GM21786 (cell line): Measurements from ENCODE around the gene MYL3.

Source experiments
- ATAC-seq: cut with Tn5 transposase; IDR thresholded peaks from one replicate; pipeline ENCODE4 v1.9.1; 2021; ENCODE audit not compliant: unreplicated experiment

The MYL3 gene

GRCh38 chr3:46866032-46866595 is 2.9 kb upstream of the MYL3 start:
- no peak for ATAC-seq

GRCh38 chr3:46865546-46865945 is 2.3 kb upstream of the MYL3 start:
- ATAC-seq: no peak

GRCh38 chr3:46865031-46865507 is 1.8 kb upstream of the MYL3 start:
- ATAC-seq: no peak

GRCh38 chr3:46864061-46864881 is 1.0 kb upstream of the MYL3 start:
- ATAC-seq: no peak

- ATAC-seq: no peak
Observed at GRCh38 chr3:46862369-46863025, 747 bp downstream of the MYL3 start.

- ATAC-seq: no peak
Observed at GRCh38 chr3:46861605-46862368, 1.5 kb downstream of the MYL3 start.

- ATAC-seq: no peak
Observed at GRCh38 chr3:46860810-46861604, 2.2 kb downstream of the MYL3 start.

GRCh38 chr3:46860017-46860809 is 3.0 kb downstream of the MYL3 start:
- no peak for ATAC-seq

GRCh38 chr3:46859001-46859710 is 4.1 kb downstream of the MYL3 start:
- no peak for ATAC-seq

GRCh38 chr3:46858456-46858855 is 4.8 kb downstream of the MYL3 start:
- ATAC-seq: no peak

- no peak for ATAC-seq
Observed at GRCh38 chr3:46857485-46858341, 5.5 kb downstream of the MYL3 start.

GRCh38 chr3:46856576-46857471 is 6.4 kb downstream of the MYL3 start:
- no peak for ATAC-seq

GRCh38 chr3:46854555-46854991 is 8.7 kb downstream of the MYL3 start:
- ATAC-seq: no peak

GRCh38 chr3:46853441-46854415 is 9.5 kb downstream of the MYL3 start:
- ATAC-seq: no peak

GRCh38 chr3:46852839-46853355 is 10.3 kb downstream of the MYL3 start:
- ATAC-seq: no peak

- ATAC-seq: no peak
Observed at GRCh38 chr3:46852334-46852720, 10.9 kb downstream of the MYL3 start.
